ENCODE measurements around the gene NFATC2IP.

DNA sequence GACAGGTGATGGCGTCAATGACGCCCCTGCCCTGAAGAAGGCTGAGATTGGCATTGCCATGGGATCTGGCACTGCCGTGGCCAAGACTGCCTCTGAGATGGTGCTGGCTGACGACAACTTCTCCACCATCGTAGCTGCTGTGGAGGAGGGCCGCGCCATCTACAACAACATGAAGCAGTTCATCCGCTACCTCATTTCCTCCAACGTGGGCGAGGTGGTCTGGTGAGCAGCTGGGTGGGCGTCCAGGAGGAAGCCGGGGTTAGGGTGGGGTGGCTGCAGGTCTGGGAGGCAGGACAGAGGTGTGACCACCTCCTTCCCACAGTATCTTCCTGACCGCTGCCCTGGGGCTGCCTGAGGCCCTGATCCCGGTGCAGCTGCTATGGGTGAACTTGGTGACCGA is 48.9 kb upstream of the NFATC2IP start:
- TF ChIP-seq POLR2AphosphoS5 (IDR thresholded peaks at IDR 0.05; ENCODE audit: control insufficient read depth, insufficient read depth, low read depth, low read length) (no peak), RAD21 (CRISPR knock-in tag; conservative IDR thresholded peaks at IDR 0.05 in 1 of 2, IDR thresholded peaks at IDR 0.05 in 1 of 2) (no peak), PCBP1 (IDR thresholded peaks at IDR 0.05; ENCODE audit: low read depth, low read length, poor library complexity, severe bottlenecking) (no peak), SMC3 (conservative IDR thresholded peaks at IDR 0.05; ENCODE audit: insufficient read depth, low read depth, low read length) (no peak), ZBTB33 (CRISPR knock-in tag; IDR thresholded peaks at IDR 0.05) (no peak), MTA1 (IDR thresholded peaks at IDR 0.05; ENCODE audit: borderline replicate concordance) (no peak), MCM5 (IDR thresholded peaks at IDR 0.05; ENCODE audit: low read depth) (no peak), POLR2A (conservative IDR thresholded peaks at IDR 0.05) (no peak), GABPA (tag; conservative IDR thresholded peaks at IDR 0.05; ENCODE audit: low read depth) (no peak), PML (IDR thresholded peaks at IDR 0.05; ENCODE audit: low read length) (no peak), ESRRA (IDR thresholded peaks at IDR 0.05; ENCODE audit: borderline replicate concordance, low read depth) (no peak), FOXM1 (IDR thresholded peaks at IDR 0.05; ENCODE audit: low read depth) (no peak), FOXM1 (CRISPR knock-in tag; IDR thresholded peaks at IDR 0.05; ENCODE audit: low read depth) (no peak)
- TF ChIP-seq, protein P1, sequence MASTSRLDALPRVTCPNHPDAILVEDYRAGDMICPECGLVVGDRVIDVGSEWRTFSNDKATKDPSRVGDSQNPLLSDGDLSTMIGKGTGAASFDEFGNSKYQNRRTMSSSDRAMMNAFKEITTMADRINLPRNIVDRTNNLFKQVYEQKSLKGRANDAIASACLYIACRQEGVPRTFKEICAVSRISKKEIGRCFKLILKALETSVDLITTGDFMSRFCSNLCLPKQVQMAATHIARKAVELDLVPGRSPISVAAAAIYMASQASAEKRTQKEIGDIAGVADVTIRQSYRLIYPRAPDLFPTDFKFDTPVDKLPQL (IDR thresholded peaks at IDR 0.05; ENCODE audit: extremely low read depth, insufficient read length): no peak
- TF ChIP-seq, protein P2, sequence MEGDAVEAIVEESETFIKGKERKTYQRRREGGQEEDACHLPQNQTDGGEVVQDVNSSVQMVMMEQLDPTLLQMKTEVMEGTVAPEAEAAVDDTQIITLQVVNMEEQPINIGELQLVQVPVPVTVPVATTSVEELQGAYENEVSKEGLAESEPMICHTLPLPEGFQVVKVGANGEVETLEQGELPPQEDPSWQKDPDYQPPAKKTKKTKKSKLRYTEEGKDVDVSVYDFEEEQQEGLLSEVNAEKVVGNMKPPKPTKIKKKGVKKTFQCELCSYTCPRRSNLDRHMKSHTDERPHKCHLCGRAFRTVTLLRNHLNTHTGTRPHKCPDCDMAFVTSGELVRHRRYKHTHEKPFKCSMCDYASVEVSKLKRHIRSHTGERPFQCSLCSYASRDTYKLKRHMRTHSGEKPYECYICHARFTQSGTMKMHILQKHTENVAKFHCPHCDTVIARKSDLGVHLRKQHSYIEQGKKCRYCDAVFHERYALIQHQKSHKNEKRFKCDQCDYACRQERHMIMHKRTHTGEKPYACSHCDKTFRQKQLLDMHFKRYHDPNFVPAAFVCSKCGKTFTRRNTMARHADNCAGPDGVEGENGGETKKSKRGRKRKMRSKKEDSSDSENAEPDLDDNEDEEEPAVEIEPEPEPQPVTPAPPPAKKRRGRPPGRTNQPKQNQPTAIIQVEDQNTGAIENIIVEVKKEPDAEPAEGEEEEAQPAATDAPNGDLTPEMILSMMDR (IDR thresholded peaks at IDR 0.05 in 2 of 3, conservative IDR thresholded peaks at IDR 0.05 in 1 of 3; ENCODE audit: insufficient read depth in 2 of 3, low read depth in 1 of 3, low read length in 3 of 3): no peak

Measured in K562 (cell line).